Measurements from ENCODE around the gene CD84.

DNA sequence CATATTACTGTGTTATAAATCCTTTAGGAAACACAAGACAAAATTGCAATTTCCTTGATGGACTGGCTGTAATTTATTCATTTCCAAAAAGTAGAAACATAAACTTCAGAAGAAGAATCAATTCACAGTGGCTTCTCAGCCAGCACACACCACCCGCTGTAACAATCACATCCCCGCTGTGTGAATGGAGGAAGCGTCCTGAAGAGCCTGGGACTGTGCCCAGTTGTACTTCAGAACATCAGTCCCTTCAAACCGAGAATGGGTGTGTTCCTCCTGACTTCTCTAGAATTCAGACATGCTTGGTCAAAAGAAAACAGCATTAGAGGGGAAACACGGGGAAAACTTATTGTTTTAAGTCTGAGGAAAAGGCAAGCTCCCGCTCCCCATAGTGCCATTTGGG is 28.8 kb upstream of the CD84 start:
- TF ChIP-seq, protein P1, sequence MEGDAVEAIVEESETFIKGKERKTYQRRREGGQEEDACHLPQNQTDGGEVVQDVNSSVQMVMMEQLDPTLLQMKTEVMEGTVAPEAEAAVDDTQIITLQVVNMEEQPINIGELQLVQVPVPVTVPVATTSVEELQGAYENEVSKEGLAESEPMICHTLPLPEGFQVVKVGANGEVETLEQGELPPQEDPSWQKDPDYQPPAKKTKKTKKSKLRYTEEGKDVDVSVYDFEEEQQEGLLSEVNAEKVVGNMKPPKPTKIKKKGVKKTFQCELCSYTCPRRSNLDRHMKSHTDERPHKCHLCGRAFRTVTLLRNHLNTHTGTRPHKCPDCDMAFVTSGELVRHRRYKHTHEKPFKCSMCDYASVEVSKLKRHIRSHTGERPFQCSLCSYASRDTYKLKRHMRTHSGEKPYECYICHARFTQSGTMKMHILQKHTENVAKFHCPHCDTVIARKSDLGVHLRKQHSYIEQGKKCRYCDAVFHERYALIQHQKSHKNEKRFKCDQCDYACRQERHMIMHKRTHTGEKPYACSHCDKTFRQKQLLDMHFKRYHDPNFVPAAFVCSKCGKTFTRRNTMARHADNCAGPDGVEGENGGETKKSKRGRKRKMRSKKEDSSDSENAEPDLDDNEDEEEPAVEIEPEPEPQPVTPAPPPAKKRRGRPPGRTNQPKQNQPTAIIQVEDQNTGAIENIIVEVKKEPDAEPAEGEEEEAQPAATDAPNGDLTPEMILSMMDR (conservative IDR thresholded peaks at IDR 0.05; ENCODE audit: low read depth, low read length) = no peak
- TF ChIP-seq EZH2 (IDR thresholded peaks at IDR 0.05; ENCODE audit: low read length, unreplicated experiment) (no peak), EZH2phosphoT487 (IDR thresholded peaks at IDR 0.05; ENCODE audit: borderline replicate concordance, low read length) (no peak)

Data from PC-3 (cell line).